Measurements from ENCODE around the gene ZFP36L2. TPM values are rescaled to one million over a fixed set of nuclear protein-coding genes. Genes with fewer than 3 reads are reported as not detected.

ZFP36L2 gene
- polyA plus RNA-seq, 1 donor, result 67.9 TPM

DNA sequence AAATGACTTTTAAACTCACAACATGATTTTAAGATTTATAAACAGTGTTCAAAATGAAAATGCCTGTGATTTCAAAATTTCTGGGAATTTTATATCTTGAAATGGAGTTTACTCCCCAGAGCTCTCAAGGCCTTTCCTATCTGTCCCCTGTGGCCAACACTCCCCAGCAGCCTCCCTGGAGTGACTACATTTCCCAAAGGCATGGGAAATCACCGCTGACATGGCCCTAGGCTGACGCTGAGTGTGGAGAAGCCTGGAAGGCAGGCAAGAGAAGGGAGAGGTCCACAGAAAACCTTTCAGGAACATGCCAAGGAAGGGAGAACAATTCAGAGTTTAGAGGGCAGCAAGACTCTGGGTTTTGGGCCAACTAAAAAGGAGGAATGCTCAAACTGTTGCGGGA lies 20.2 kb upstream of the ZFP36L2 start:
- no peak for DNase-seq

DNA sequence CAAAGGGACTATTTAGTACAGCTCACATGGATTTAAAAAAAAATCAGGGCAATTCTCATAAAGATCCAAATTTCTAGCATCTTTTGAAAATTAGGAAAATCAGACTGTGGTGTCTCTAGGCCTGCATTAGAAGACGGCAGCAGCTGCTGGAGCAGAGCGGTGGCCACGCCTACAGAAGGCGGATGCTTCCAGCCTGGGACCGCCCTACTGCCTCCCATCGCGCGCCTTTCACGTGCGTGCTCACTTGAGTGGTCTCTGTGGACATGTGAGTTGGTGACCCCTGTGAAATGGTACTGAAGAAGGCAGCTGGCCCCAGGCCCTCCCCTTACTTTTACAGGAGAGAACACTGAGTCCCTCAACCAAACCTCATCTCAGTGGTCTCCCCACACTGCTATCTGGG lies 15.2 kb upstream of the ZFP36L2 start:
- no peak for DNase-seq

DNA sequence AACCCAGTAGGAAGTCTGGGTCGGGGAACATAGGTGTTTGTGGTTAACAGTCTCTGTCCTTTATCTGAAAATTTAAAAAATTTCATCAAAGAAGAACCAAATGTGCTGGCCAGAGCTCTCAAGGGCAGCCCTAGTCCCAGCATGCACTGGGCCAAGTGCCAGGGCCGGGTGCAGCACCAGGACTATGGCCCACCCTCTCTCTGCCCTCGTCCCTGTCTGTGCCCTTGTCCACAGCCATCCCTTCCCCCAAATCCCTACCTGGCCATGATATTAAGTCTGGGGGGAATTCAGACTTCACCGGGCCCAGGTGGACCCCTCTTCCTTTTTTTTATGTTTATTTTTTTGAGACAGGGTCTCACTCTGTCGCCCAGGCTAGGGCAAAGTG lies 14.4 kb upstream of the ZFP36L2 start:
- DNase-seq, result no peak

DNA sequence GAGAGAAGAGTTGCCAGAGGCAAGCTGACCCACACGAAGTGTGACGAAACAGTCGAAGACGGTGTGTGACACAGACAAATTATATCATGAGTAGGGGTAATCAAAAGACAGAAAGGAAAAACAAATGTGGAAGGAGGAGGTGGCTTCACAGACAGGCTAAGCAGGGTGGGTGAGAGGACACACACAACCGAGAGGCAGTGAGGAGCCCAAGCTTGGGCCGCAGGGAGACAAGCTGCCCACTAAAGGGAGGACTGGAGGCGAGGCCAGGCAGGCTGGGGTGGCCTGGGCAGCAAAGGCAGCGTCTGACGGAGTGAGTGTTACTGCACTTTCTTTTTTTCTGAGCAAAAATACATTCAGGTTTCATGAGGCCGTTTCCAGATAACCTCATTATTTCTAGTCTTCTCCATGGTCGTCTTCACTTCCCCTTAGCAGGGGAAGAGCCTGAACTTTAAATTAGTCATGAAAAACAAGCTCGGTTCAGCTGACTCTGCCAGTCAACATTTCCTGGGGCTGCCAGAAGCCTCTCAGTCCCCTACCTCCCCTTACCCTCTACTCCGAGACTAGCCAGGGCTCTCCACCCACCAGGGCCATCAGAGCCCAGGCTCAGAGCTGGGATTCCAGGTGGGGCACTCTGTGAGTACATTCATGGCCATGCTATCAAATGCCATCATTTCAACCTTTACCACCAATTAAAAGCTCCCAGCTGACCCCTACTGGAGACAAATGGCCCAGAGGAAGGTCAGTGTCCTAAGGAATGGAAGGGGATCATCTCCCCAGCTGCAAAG lies 13.8 kb upstream of the ZFP36L2 start:
- DNase-seq, result no peak

DNA sequence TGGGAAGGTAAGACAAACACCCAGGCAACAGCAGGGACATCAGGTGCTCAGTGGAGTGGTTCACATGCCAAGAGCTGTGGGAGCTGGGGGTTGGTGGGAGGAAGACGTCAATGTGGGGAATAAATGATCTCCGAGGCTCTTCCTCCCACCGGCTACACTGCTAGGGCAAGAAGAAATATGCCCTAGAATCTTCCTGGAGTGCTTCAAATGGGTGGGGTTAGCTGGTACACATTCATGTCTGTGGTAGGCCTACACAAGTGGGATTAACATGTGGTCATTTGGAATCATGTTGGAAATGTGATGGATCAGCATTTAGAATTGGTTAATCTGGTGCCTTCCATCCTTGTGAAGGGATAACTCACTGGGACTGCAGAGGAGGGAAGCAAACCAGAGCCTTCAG lies 12.4 kb upstream of the ZFP36L2 start:
- no peak for DNase-seq

DNA sequence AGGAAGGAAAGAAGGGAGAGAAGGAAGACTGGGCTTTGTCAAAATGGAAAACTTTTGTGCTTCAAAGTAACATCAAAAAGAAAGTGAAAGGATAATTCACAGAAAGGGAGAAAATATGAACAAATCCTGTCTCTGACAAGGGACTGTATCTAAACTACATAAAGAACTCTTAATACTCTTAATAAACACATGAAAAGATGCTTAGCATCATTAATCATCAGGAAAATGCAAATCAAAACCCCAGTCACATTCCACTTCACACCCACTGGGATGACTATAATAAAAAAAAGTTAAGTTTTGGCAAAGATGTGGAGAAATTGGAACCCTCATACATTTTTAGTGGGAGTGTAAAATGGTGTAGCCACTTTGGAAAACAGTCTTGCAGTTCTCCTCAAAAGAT lies 11.8 kb upstream of the ZFP36L2 start:
- no peak for DNase-seq

DNA sequence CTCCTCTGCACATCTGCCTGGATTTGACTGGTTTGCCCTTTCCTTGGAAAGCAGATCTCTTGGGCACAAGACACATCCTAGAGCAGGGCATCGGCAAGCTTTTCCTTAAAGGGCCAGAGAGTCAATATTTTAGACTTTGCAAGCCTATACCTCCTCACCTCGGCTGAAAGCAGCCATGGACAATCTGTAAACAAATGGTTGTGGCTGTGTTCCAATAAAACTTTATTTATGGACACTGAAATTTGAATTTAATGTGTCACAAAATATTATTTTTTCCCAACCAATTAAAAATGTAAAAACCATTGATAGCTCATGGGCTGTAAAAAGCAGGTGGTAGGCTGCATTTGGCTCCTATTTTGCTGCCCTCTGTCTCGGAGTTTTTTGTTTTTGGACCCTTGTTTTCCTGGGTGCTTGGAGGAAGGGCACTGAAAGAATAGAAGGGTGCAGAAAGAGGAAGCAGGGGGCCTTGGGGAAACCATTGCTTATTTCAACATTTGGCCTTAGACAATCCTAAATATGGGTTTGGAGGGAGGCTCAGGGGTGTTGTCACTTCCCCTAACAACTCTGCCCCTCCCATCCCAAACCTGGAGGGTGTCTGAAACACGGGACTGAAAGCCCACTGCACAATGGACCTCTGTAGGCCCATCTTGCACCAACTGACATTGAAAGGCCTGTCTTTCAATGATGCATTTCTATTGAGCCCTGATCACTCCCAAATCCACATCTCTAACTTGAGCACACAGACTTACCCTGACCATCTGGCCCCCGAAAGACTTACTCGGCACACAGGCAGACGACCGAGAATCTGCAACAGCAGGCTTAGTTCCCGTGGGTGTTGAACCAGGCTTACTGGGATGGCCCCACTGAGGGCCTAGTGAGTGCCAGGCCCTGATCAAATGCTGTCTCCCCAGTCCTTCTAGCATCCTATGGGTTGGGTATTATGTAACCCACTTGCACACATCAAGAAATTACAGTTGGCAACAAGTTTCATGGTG lies 7.1 kb upstream of the ZFP36L2 start:
- DNase-seq, result no peak

DNA sequence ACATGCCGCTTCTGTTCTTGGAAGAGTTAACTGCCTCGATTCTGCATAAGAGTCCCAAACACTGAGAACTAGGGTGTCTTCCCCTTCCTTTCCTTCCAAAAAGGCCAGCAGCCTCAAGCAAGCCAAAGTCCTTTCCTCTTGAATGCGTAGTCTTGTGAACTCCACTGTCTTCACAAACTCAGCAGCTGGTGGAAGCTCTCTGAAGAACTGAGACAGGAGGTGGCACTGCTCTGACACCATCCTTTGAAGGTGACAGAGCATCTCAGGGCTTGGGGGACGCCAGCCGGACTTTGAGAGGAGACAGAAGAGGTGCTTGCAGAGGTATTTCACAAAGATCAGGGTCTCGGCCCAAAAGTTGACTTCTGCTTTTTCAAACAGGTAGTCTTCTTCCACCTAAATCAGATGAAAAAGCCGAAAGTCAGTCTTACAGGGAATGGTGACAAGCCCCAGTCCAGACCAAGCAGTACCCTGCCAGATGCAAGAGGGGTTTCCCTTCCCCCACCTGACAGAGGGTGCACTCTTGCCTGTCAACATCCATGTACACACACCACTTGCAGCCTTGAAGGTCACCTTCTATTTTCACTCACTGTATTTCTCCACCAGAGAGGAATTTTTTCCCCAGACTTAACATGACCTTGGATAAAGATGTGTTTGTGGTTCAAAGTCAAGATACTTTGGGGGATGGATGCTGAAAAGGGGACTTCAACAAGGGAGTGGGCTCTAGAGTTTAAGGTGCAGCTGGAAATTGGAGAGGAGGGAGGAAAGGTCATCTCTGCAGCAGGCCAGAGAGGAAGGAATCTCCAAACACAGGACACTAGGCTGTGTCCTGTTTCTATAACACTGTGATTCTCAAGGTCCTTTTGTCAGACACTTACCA lies 4.8 kb upstream of the ZFP36L2 start:
- no peak for DNase-seq

DNA sequence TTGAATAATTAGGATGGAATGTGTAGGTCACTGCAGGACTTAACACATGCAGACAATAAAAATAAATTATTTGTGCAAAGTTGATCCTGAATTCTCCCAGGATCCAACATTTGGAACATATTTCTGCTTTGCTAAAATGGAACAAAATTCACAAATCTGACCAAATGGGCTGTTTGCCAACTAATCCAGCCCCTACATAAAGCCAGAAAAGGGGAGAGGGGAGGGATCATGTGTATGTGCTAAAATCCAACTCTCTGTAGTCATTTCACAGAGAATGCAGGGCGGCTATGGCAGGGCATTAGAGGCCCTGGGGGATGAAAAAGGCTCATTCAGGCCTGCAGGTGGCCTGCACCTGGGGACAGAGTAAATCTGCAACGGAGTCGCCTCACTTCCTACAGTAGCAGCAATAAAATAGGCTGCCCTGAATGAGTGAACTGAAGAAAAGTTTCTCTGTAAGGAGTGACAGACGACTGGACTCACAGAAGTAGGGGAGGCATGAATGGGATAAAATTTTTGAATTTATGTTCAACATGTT lies 4.0 kb upstream of the ZFP36L2 start:
- DNase-seq, result no peak

DNA sequence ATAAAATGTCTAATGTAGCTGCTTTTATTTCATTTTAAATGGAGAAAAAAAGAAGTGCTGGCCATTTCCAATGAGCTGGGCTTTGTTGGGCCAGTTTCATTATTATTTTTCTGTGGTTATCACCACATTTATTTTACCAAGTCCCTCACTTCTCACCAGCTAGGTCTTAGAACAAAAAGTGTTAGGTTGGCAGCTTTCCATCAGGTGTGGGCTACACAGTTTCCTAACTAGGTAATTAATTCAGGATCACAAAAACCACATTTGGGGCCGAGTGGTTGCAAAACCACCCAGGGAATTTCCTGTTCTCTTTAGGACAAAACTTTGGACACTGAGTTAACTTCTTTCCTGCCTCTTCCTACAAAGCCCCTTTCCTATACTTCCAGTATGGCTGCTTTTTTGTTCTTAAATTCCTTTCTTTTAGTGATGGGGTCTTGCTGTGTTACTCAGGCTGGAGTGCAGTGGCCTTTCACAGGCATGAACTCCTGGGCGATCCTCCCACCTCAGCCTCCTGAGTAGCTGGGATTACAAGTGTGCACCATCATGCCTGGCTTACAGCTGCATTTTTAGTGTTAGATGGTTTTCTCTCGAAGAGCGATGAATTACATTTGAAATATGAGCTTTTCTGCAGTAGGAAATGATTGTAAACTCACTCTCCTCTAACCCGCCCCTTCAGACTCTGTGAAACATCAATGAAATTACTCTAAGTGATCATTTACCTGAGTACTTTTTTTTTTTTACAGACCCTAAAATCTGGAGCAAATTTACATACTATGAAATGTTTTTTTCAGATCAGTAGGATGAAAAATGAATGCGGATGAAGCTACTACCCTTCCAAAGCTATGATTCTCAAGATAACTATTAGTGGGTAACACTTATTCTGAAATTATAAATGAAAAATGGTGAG lies 2.6 kb upstream of the ZFP36L2 start:
- no peak for DNase-seq

DNA sequence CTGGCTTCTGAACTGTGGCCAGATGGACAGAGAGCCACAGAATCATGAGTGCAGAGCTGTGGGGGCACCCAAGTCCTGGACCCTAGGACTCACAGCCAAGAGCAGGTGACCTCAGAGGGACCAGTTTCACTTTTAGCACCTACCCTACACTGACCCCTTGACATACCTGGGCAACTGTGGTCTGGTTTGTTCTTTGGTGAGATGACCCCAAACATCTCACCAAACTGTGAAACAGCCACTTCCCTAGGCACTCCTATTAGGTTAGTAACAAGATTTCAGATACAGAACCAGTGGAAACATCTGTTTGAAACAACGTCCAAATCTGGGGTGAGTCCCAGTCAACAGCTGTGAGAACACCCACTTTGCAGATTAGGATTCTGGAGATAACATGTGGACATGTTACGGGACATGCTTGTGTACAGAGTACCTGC lies 1.9 kb upstream of the ZFP36L2 start:
- no peak for DNase-seq

DNA sequence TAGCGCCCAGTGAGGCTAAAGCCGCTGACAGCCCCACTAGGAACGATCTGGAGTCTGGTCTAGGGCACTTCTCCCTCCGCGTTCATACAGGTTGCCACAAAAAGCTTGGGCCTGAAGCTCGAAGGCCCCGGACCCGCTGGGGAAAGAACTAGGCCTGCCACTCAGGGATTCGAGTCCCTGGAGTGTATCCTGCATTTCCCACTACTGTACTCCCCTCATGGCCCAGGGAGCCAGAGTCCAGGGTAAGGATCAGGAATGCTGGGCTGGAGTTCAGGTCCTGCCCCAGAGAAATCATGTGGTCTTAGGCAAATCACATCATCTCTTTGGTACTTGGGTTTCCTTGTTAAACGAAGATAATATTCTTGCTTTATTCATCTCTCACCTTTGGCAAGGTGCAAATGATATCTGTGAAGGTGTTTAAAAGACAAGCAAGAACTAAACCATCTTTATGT lies 1.4 kb upstream of the ZFP36L2 start:
- DNase-seq, result no peak

DNA sequence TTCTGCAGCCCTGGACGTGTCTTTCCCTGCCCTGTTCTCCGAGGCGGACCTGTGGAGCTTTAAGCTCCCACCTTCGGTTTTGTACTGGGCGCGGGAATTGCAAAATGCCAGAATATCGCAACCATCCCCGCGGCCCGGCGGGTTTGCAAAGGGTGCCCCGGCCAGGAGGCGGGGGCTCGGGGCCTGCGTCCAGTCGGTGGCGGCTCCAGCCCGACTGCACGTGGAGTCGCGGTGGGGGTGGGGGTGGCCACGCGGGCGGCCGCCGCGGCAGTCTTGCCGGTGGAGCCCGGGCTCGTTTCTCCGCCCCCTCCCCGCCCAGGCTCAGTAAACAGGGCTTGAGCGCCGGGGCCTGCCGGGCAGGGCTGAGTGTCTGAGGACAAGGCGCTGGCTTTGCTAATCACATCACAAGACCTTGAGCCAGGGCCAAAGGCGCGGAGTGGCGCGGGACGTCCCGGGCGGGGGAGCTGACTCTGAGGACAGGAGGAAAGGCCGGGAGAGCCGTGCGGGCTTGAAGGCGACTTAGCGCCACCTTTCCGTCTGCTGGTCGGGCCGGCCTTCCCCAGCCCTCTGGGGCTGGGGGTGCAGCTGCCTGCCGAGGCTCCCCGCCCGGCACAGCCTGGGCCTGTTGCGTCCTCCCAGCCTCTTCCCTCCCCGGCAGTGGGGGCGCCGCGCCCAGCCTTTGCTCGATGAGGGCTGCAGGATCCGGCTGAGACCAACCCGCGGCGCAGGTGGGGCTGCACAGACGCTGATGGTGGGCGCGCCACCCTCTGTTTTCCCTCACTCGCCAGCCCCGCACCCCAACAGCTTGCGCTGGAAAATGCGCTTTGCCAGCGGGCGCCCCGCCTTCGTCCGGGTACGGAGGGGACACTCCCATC lies 786 bp upstream of the ZFP36L2 start:
- DNase-seq, result peak; percentile 88

DNA sequence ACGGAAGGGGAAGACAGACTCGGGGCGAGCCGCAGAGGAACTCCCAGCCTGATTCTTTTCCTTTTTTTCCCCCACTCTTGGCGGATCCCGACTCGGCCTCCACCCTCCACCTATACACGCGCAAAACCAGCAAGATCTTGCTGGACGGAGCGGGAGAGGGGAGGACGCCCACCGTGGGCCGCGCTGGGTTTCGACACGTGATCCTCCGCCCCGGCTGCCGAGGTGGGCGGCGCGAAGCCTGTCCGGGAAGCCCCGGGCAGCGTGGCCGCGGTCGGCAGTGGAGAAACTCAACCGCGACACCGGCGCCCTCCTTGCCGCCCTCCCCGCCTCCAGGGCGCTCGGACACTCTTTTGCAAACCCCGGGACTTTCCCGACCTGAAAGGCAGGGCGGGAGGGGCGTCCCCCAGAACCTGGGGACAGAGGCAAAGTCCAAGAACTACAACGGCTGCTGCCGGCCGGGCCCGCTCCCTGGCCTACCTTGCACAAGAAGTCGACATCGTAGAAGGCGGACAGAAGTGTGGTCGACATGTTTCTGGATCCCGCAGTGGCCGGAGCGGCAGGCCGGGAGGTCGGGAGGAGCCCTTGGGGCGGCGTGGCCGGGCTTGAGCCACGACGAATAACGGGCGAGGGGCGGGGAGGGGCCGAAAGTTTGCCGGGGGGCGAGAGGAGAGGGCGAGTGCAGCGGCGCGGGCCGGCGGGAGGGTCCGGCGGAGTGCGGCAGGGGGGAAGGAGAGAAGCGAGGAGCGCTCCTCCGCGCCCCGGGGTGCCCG lies 433 bp downstream of the ZFP36L2 start:
- DNase-seq, result no peak

DNA sequence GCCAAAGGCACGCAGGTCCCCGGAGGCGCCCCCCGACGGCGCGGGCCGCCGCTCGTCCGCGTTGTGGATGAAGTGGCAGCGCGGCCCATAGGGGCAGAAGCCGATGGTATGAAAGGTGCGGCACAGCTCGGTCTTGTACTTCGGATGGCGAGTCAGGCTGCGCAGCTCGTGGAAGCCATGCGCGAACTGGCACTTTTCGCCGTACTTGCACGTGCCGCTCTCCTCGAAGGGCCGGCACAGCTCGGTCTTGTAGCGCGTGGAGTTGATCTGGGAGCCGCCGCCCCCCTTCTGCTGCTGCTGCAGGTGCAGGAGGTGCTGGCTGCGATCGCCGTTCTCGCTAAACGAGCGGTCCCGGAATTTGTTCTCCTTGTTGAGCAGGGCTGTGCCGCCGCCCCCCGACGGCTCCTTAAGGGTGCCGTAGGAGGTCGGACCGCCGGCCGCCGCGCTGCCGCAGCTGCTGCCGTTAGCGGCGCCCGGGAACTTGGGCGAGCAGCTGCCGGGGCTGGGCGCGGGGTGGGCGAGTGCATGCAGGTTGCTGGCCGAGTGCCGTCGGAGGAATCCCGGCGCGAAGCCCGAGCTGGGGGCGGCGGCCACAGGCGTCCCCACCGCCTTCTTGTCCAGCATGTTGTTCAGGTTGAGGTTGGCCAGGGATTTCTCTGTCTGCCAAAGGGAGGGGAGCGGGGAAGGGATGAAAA lies 1.2 kb downstream of the ZFP36L2 start:
- peak; percentile 80 for DNase-seq

DNA sequence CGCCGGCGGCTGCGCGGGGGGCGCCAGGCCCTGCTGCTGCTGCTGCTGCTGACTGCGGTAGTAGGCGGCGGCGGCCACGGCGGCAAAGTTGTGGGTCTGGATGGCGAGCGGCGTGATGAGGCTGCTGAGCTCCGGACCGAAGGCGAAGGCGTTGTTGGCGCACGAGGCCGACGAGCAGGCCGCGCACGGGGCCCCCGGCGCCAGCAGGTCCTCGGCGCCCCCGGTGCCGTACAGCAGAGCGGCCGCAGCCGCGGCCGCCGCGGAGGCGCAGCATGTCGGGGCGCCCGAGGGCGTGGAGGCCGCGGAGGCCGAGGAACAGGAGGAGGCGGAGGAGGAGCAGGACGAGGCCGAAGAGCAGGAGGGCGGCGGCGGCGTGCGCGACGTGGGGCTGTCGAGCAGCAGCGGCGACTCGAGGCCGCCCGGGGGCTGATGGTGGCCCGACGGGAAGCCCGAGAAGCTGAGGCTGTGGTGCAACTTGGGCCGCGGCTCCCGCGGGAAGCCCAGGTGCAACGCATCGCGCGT lies 1.8 kb downstream of the ZFP36L2 start:
- DNase-seq, result no peak

DNA sequence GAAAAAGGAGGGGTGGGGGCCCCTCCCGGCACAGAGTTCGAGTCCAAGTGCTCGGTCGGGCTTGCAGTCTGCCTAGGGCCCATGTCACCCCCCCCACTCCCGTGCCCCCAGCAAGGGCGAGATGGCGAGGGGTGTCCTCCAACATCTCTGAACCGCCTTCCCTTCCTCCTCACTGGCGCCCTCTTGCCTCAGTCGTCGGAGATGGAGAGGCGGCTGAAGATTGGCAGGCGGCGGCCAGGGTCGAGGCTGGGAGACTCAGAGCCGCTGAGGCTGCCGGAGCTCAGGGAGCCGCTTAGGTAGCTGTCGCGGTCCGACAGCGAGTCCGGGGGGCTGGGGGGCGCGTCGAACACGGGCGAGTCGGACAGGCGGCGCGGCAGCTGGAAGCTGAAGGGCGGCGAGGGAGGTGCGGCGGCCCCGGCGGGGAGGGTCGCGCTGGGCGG lies 2.3 kb downstream of the ZFP36L2 start:
- DNase-seq, result peak; percentile 68

DNA sequence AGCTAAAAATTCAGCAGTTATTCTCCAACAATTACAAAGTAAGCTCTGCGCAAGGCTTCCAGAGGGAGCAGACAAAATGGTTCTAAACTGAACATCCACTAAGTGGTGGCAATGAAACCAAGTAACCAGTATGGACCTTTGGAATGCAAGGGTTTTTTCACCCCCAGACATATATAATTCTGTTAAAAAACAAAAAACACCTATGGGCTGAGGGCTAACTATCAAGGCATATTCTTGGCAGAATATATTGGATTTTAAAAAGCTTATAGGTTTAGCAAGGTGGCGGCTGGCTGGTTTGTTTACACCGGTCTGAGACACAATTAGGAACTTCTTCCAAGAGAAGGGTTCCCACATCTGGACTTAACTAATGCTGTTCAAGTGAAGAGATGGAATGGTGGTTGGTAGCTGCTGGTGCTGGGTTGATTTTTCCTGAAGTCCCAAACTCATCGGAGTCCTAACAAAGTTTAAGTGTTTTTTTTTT lies 2.8 kb downstream of the ZFP36L2 start:
- DNase-seq, result no peak
